ENCODE data around the gene NADK. TPM values are rescaled to one million over a fixed set of nuclear protein-coding genes. Genes with fewer than 3 reads are reported as not detected.

NADK gene
- total RNA-seq, 1 donor: 45.6 TPM

GRCh38 chr1:1775327-1776226 lies 2.7 kb downstream of the NADK start:
- no peak overlapping the region for H3K4me3 ChIP-seq (ENCODE audit: low read depth, low read length)
- TF ChIP-seq, protein P1, sequence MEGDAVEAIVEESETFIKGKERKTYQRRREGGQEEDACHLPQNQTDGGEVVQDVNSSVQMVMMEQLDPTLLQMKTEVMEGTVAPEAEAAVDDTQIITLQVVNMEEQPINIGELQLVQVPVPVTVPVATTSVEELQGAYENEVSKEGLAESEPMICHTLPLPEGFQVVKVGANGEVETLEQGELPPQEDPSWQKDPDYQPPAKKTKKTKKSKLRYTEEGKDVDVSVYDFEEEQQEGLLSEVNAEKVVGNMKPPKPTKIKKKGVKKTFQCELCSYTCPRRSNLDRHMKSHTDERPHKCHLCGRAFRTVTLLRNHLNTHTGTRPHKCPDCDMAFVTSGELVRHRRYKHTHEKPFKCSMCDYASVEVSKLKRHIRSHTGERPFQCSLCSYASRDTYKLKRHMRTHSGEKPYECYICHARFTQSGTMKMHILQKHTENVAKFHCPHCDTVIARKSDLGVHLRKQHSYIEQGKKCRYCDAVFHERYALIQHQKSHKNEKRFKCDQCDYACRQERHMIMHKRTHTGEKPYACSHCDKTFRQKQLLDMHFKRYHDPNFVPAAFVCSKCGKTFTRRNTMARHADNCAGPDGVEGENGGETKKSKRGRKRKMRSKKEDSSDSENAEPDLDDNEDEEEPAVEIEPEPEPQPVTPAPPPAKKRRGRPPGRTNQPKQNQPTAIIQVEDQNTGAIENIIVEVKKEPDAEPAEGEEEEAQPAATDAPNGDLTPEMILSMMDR (IDR thresholded peaks at IDR 0.05; ENCODE audit: insufficient read depth, low read length): no peak
- DNase-seq (ENCODE audit: low read depth): no peak

DNA sequence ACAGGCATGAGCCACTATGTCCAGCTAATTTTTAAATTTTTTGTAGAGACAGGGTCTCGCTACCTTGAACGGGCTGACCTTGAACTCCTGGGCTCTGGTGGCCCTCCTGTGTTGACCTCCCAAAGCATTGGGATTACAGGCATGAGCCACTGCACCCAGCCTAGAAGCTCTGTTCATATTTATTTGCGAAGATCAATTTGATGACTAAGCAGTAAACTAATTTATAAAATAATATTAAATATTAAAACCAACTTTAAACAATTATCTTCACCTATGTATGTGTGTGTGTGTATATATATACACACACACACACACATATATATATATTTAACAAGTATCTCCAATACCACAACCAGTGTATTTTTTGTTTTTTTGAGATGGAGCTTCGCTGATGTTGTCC lies 4.4 kb downstream of the NADK start:
- no peak overlapping the region for H3K4me3 ChIP-seq (ENCODE audit: low read depth, low read length)
- DNase-seq (ENCODE audit: low read depth): no peak
- TF ChIP-seq, protein P1 (IDR thresholded peaks at IDR 0.05; ENCODE audit: insufficient read depth, low read length): no peak

DNA sequence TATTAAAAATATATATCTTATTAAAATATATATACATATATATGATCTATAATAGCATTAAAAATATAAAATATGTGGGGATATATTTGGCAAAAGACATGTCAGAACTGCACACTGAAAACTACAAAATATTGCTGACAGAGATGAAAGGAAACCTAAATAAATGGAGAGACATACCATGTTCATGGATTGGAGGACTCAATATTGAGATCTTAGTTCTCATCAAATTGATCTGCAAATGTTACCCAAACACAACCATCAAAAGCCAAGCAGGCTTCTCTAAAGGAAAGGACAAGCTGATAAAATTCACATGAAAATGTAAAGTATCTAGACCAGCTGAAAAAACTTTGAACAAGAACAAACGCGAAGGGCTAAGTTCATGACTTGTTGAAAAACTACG lies 7.2 kb downstream of the NADK start:
- H3K4me3 ChIP-seq (ENCODE audit: low read depth, low read length): no peak overlapping the region
- DNase-seq (ENCODE audit: low read depth): no peak
- TF ChIP-seq, protein P1 (IDR thresholded peaks at IDR 0.05; ENCODE audit: insufficient read depth, low read length): no peak

- TF ChIP-seq, protein P1 (IDR thresholded peaks at IDR 0.05; ENCODE audit: insufficient read depth, low read length): no peak
- DNase-seq (ENCODE audit: low read depth): no peak
- H3K4me3 ChIP-seq (ENCODE audit: low read depth, low read length): no peak overlapping the region
Measured at GRCh38 chr1:1770102-1770501, 8.2 kb downstream of the NADK start.

DNA sequence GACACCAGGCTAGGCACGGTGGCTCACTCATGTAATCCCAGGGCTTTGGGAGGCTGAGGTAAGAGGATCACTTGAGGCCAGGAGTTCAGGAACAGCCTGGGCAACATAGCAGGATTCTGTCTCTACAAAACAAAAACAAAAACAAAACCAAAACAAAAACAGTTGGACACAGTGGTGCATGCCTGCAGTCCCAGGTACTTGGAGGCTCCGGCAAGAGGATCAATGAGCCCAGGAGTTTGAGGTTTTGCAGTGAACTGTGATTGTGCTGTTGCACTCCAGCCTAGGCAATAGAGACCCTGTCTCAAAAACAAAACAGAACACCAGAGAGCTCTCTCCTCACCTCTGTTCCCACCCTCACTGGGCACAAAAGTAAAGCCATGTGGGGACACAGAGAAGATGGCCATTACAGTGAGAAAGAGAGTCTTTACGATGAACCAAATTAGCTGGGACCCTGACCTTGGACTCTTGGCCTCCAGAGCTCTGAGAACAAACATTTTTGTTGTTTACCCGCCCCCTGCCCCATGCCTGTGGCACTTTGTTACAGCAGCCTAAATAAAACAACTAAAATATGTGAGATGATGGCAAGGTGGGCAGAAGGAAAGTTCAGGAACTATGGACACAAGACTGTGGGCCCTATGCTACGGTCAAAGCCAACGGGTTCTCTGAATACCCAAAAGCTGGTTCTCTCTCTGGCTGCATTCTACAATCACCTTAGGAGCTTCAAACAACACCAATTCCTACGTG lies 9.8 kb downstream of the NADK start:
- TF ChIP-seq, protein P1 (IDR thresholded peaks at IDR 0.05; ENCODE audit: insufficient read depth, low read length): no peak
- H3K4me3 ChIP-seq (ENCODE audit: low read depth, low read length): no peak overlapping the region
- DNase-seq (ENCODE audit: low read depth): no peak

DNA sequence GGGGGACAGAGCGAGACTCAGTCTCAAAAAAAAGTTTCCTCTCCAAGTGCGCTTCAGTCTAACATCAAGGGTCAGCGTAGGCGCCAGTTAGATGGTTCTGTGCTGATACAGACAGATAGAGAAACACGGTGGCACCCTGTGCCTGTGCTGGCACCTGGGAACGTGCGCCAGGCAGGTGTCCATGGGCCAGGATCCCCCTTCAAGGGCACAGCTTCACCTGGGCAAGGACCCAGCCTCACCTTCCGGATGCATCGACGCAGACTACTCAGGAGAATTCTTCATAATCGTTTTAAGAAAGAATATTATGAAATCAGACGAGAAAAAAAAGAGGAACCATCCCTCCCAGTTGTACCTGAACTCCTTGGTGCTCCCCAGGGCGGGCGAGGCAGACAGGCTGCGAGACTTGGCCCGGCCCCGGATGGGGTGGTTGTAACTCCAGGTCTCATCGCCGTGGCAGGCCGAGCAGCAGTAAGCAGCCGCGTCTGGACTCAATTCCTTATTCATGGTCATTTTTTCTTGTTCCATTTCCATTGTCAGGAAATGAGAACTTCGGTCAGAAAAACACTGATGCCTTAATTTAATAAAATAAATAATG lies 13.3 kb downstream of the NADK start:
- DNase-seq (ENCODE audit: low read depth): no peak
- H3K4me3 ChIP-seq (ENCODE audit: low read depth, low read length): no peak overlapping the region
- TF ChIP-seq, protein P1 (IDR thresholded peaks at IDR 0.05; ENCODE audit: insufficient read depth, low read length): no peak

Measured in fibroblast of the aortic adventitia (primary cell).